Esophagus muscularis mucosa (tissue), 3 donors: ENCODE measurements around the gene ITGAX.

Experiments used
- POLR2A ChIP-seq: fragments of 450-650 bp; IDR thresholded peaks from one replicate; pipeline ENCODE4 v1.6.1; 2017; ENCODE audit warnings: antibody characterized with exemption, moderate library complexity, mild to moderate bottlenecking, low read depth
- POLR2AphosphoS5 ChIP-seq, 2 donors: sonication (generic); formaldehyde crosslinking; IDR thresholded peaks; one replicate each; pipeline ENCODE4 v1.6.1; 2017; ENCODE audit warnings: antibody characterized with exemption in 2 of 2
- TF ChIP-seq, protein P1 (sequence below), 3 experiments: fragments of 200-600 bp in 2 of 3; fragments of 450-650 bp in 1 of 3; sonication (generic) in 2 of 3; IDR thresholded peaks; one replicate each; pipeline ENCODE4 v1.5.1; 2017 to 2019; ENCODE audit warnings: antibody characterized with exemption in 3 of 3, mild to moderate bottlenecking in 2 of 3, moderate library complexity in 1 of 3

DNA sequence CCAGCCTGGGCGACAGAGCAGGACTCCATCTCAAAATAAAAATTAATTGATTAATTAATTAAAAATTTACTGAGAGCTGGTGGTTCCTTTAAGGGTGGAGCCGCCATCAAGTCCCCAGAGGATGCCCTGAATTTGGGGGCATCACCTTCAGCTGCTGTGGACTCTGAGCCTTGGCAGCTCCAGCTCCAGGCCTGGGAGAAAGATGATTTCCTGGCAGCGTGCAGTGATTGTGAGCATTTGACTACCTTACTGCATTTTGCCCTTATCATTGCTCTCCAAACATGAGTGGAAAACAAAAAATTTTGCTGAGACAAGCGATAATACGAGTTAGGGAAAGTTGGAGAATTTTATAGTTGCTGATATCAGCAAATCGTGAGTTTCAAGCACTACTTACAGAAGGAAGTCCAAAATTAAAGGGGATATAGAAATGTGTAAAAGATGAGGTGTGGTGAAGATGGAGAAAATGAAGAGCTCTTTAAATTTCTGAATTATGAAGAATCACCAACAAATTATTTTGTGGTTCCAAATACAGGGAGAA is 35.6 kb downstream of the ITGAX start:
- TF ChIP-seq, protein P1, sequence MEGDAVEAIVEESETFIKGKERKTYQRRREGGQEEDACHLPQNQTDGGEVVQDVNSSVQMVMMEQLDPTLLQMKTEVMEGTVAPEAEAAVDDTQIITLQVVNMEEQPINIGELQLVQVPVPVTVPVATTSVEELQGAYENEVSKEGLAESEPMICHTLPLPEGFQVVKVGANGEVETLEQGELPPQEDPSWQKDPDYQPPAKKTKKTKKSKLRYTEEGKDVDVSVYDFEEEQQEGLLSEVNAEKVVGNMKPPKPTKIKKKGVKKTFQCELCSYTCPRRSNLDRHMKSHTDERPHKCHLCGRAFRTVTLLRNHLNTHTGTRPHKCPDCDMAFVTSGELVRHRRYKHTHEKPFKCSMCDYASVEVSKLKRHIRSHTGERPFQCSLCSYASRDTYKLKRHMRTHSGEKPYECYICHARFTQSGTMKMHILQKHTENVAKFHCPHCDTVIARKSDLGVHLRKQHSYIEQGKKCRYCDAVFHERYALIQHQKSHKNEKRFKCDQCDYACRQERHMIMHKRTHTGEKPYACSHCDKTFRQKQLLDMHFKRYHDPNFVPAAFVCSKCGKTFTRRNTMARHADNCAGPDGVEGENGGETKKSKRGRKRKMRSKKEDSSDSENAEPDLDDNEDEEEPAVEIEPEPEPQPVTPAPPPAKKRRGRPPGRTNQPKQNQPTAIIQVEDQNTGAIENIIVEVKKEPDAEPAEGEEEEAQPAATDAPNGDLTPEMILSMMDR (IDR thresholded peaks at IDR 0.05) = no peak
- TF ChIP-seq POLR2AphosphoS5 (IDR thresholded peaks at IDR 0.05) (no peak), POLR2A (no peak)
